HEK293 (cell line): Measurements from ENCODE around the gene SKIC3.

ENCODE experiments used
- CTCF ChIA-PET: fragments of 350-600 bp; formaldehyde crosslinking; extraction: SDS; loops from one replicate; lab custom pipeline; 2021; ENCODE audit warnings: antibody characterized with exemption; lab: Yijun Ruan, JAX
- POLR2A ChIA-PET: fragments of 300-600 bp; formaldehyde crosslinking; extraction: SDS; loops from one replicate; lab custom pipeline; 2020; ENCODE audit warnings: antibody characterized with exemption, inconsistent platforms; lab: Yijun Ruan, JAX
- H3K27ac ChIP-seq: fragments of 200-500 bp; sonication (Bioruptor generic); 2 replicates; pipeline ENCODE4 v1.5.1; 2014; ENCODE audit warnings: low read depth, low read length, control low read depth, inconsistent platforms; ENCODE audit errors: extremely low read depth
- H3K36me3 ChIP-seq, 2 experiments: fragments of 200-500 bp in 1 of 2; sonication (Bioruptor generic) in 1 of 2; 1 replicate in 1 of 2; 2 replicates in 1 of 2; pipeline ENCODE4 v1.5.1; 2014 to 2017; ENCODE audit warnings: inconsistent platforms in 2 of 2, low read length in 2 of 2; ENCODE audit not compliant: control insufficient read depth in 2 of 2, insufficient read depth in 1 of 2
- H3K4me1 ChIP-seq: fragments of 200-500 bp; sonication (Bioruptor generic); 2 replicates; pipeline ENCODE4 v1.5.1; 2014; ENCODE audit warnings: mild to moderate bottlenecking, low read length, inconsistent platforms; ENCODE audit not compliant: control insufficient read depth, insufficient read depth
- H3K4me3 ChIP-seq: 2 replicates; pipeline ENCODE4 v1.5.1; 2011; ENCODE audit warnings: low read depth, mild to moderate bottlenecking, control low read depth, low read length, moderate library complexity
- H3K9me3 ChIP-seq: fragments of 200-500 bp; sonication (Bioruptor generic); 2 replicates; pipeline ENCODE4 v1.5.1; 2014; ENCODE audit warnings: low read depth, low read length, inconsistent platforms; ENCODE audit not compliant: control insufficient read depth, insufficient read depth
- FEZF1 ChIP-seq: fragments of 450-650 bp; formaldehyde crosslinking; IDR thresholded peaks from 2 replicates; pipeline ENCODE4 v1.5.1; 2016; ENCODE audit warnings: missing biosample characterization, missing genetic modification characterization
- MZF1 ChIP-seq: fragments of 450-650 bp; formaldehyde crosslinking; IDR thresholded peaks from 2 replicates; pipeline ENCODE4 v1.5.1; 2017; ENCODE audit warnings: missing biosample characterization, missing genetic modification characterization, borderline replicate concordance
- PRDM4 ChIP-seq: fragments of 450-650 bp; formaldehyde crosslinking; IDR thresholded peaks from 2 replicates; pipeline ENCODE4 v1.5.1; 2017; ENCODE audit warnings: missing biosample characterization, missing genetic modification characterization
- YY2 ChIP-seq: fragments of 450-650 bp; formaldehyde crosslinking; IDR thresholded peaks from 2 replicates; pipeline ENCODE4 v1.5.1; 2016; ENCODE audit warnings: missing biosample characterization, missing genetic modification characterization
- ZBTB20 ChIP-seq: fragments of 450-650 bp; formaldehyde crosslinking; IDR thresholded peaks from 2 replicates; pipeline ENCODE4 v1.5.1; 2016; ENCODE audit warnings: missing biosample characterization, missing genetic modification characterization
- ZBTB49 ChIP-seq: fragments of 450-650 bp; formaldehyde crosslinking; IDR thresholded peaks from 2 replicates; pipeline ENCODE4 v1.5.1; 2016; ENCODE audit warnings: missing biosample characterization, missing genetic modification characterization, low read depth
- ZFP37 ChIP-seq: fragments of 450-650 bp; formaldehyde crosslinking; IDR thresholded peaks from 2 replicates; pipeline ENCODE4 v1.5.1; 2016; ENCODE audit warnings: missing biosample characterization, missing genetic modification characterization
- ZNF121 ChIP-seq: fragments of 450-650 bp; formaldehyde crosslinking; IDR thresholded peaks from 2 replicates; pipeline ENCODE4 v1.5.1; 2016; ENCODE audit warnings: missing biosample characterization, missing genetic modification characterization
- ZNF146 ChIP-seq: fragments of 450-650 bp; formaldehyde crosslinking; IDR thresholded peaks from 2 replicates; pipeline ENCODE4 v1.5.1; 2016; ENCODE audit warnings: missing biosample characterization, missing genetic modification characterization
- ZNF157 ChIP-seq: fragments of 450-650 bp; formaldehyde crosslinking; IDR thresholded peaks from 2 replicates; pipeline ENCODE4 v1.5.1; 2016; ENCODE audit warnings: missing biosample characterization, missing genetic modification characterization
- ZNF341 ChIP-seq: fragments of 450-650 bp; formaldehyde crosslinking; IDR thresholded peaks from 2 replicates; pipeline ENCODE4; 2016; ENCODE audit warnings: low read depth, missing biosample characterization, missing genetic modification characterization
- ZNF416 ChIP-seq: fragments of 450-650 bp; formaldehyde crosslinking; IDR thresholded peaks from 2 replicates; pipeline ENCODE4 v1.5.1; 2016; ENCODE audit warnings: missing biosample characterization, missing genetic modification characterization
- ZNF423 ChIP-seq: fragments of 450-650 bp; formaldehyde crosslinking; IDR thresholded peaks from 2 replicates; pipeline ENCODE4 v1.5.1; 2016; ENCODE audit warnings: missing biosample characterization, missing genetic modification characterization
- ZNF449 ChIP-seq: fragments of 450-650 bp; formaldehyde crosslinking; IDR thresholded peaks from 2 replicates; pipeline ENCODE4 v1.5.1; 2017; ENCODE audit warnings: missing biosample characterization, mild to moderate bottlenecking, missing genetic modification characterization, moderate library complexity
- ZNF561 ChIP-seq: fragments of 450-650 bp; IDR thresholded peaks from 2 replicates; pipeline ENCODE4 v1.5.1; 2018; ENCODE audit warnings: missing biosample characterization, missing genetic modification characterization, borderline replicate concordance
- ZNF645 ChIP-seq: fragments of 450-650 bp; formaldehyde crosslinking; IDR thresholded peaks from 2 replicates; pipeline ENCODE4; 2016; ENCODE audit warnings: missing biosample characterization, missing genetic modification characterization
- ZNF76 ChIP-seq: fragments of 450-650 bp; formaldehyde crosslinking; IDR thresholded peaks from 2 replicates; pipeline ENCODE4; 2016; ENCODE audit warnings: low read depth, missing biosample characterization, missing genetic modification characterization, borderline replicate concordance
- ZNF768 ChIP-seq: fragments of 450-650 bp; formaldehyde crosslinking; IDR thresholded peaks from 2 replicates; pipeline ENCODE4 v1.5.1; 2018; ENCODE audit warnings: missing biosample characterization, mild to moderate bottlenecking, missing genetic modification characterization
- ZNF785 ChIP-seq: fragments of 450-650 bp; formaldehyde crosslinking; IDR thresholded peaks from 2 replicates; pipeline ENCODE4 v1.5.1; 2016; ENCODE audit warnings: missing biosample characterization, missing genetic modification characterization
- ZSCAN4 ChIP-seq: fragments of 450-650 bp; formaldehyde crosslinking; IDR thresholded peaks from 2 replicates; pipeline ENCODE4 v1.5.1; 2017; ENCODE audit warnings: missing biosample characterization, missing genetic modification characterization
- ZXDB ChIP-seq: fragments of 450-650 bp; formaldehyde crosslinking; IDR thresholded peaks from 2 replicates; pipeline ENCODE4 v1.5.1; 2016; ENCODE audit warnings: missing biosample characterization, missing genetic modification characterization
- TF ChIP-seq, protein P1 (sequence below): fragments of 450-650 bp; formaldehyde crosslinking; IDR thresholded peaks from 2 replicates; pipeline ENCODE4 v1.5.1; 2016; ENCODE audit warnings: missing biosample characterization, missing genetic modification characterization
- TF ChIP-seq, protein P2 (sequence below): fragments of 450-650 bp; formaldehyde crosslinking; IDR thresholded peaks from 2 replicates; pipeline ENCODE4 v1.5.1; 2016; ENCODE audit warnings: missing biosample characterization, missing genetic modification characterization

Gene SKIC3

DNA sequence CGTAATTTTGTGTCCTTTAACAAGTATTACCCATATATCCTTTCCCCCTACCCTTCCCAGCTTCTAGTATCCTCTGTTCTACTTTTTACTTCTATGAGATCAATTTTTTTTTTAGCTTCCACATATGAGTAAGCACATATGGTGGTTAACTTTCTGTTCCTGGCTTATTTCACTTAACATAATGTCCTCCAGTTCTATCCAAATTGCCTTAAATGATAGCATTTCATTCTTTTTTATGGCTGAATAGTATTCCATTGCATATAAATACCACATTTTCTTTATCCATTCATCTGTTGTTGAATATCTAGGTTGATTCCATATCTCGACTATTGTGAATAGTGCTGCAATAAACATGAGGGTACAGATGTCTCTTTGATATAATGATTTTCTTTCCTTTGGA, 36.4 kb downstream of the SKIC3 start:
- no peak overlapping the region for H3K4me3 ChIP-seq
- ChIA-PET POLR2A (no interaction called here), CTCF (no interaction called here)
- H3K36me3 ChIP-seq, result peaks cover 34 to 85% of the 10 kb centered on the region in 2 experiments
- no peak for TF ChIP-seq ZFP37 (tag by site-specific recombination)
- TF ChIP-seq ZNF785 (tag by site-specific recombination), result no peak
- TF ChIP-seq ZNF768 (tag by site-specific recombination), result no peak
- no peak for TF ChIP-seq ZNF416 (tag by site-specific recombination)
- no peak for TF ChIP-seq ZNF423 (tag by site-specific recombination)
- TF ChIP-seq ZNF146 (tag by site-specific recombination), result peak; percentile 90
- no peak for TF ChIP-seq PRDM4 (tag by site-specific recombination)
- TF ChIP-seq, protein P1, sequence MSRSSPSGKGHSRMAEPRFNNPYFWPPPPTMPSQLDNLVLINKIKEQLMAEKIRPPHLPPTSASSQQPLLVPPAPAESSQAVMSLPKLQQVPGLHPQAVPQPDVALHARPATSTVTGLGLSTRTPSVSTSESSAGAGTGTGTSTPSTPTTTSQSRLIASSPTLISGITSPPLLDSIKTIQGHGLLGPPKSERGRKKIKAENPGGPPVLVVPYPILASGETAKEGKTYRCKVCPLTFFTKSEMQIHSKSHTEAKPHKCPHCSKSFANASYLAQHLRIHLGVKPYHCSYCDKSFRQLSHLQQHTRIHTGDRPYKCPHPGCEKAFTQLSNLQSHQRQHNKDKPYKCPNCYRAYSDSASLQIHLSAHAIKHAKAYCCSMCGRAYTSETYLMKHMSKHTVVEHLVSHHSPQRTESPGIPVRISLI (tag by site-specific recombination), result no peak
- no peak for TF ChIP-seq ZNF449 (tag by site-specific recombination)
- no peak overlapping the region for H3K27ac ChIP-seq
- H3K9me3 ChIP-seq, result no peaks in the 10 kb centered on the region
- no peaks in the 10 kb centered on the region for H3K4me1 ChIP-seq

- Histone ChIP-seq H3K4me3 (no peak overlapping the region), H3K4me1 (no peaks in the 10 kb centered on the region), H3K9me3 (no peaks in the 10 kb centered on the region), H3K36me3 (peaks cover 24 to 85% of the 10 kb centered on the region in 2 experiments), H3K27ac (no peak overlapping the region)
- CTCF ChIA-PET, result no interaction called here
- POLR2A ChIA-PET, result no interaction called here
- TF ChIP-seq, protein P1 (tag by site-specific recombination), result no peak
- no peak for TF ChIP-seq ZNF561
- TF ChIP-seq ZNF645 (tag by site-specific recombination), result no peak
- TF ChIP-seq, protein P2, sequence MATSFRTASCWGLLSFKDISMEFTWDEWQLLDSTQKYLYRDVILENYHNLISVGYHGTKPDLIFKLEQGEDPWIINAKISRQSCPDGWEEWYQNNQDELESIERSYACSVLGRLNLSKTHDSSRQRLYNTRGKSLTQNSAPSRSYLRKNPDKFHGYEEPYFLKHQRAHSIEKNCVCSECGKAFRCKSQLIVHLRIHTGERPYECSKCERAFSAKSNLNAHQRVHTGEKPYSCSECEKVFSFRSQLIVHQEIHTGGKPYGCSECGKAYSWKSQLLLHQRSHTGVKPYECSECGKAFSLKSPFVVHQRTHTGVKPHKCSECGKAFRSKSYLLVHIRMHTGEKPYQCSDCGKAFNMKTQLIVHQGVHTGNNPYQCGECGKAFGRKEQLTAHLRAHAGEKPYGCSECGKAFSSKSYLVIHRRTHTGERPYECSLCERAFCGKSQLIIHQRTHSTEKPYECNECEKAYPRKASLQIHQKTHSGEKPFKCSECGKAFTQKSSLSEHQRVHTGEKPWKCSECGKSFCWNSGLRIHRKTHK (tag by site-specific recombination), result no peak
- TF ChIP-seq ZBTB49 (tag by site-specific recombination), result no peak
- no peak for TF ChIP-seq ZNF121
- TF ChIP-seq ZNF76 (tag by site-specific recombination), result no peak
- TF ChIP-seq ZBTB20 (tag by site-specific recombination), result no peak
- no peak for TF ChIP-seq ZXDB (tag by site-specific recombination)
- no peak for TF ChIP-seq MZF1 (tag by site-specific recombination)
- no peak for TF ChIP-seq YY2
- TF ChIP-seq FEZF1, result no peak
- TF ChIP-seq ZNF157, result no peak
- no peak for TF ChIP-seq ZSCAN4 (tag by site-specific recombination)
- no peak for TF ChIP-seq ZNF341 (tag by site-specific recombination)
Observed at GRCh38 chr5:95511606-95512005, 43.2 kb downstream of the SKIC3 start.
